Activated naive CD8-positive, alpha-beta T cell (primary cell): ENCODE data around the gene GDF2.

ENCODE experiments used
- H3K27ac Mint-ChIP-seq: one replicate; pipeline ENCODE4 v1.8.0; 2021; ENCODE audit warnings: mixed read lengths
- H3K27me3 Mint-ChIP-seq: one replicate; pipeline ENCODE4 v1.8.0; 2021; ENCODE audit warnings: mixed read lengths
- H3K36me3 Mint-ChIP-seq: one replicate; pipeline ENCODE4 v1.8.0; 2021; ENCODE audit warnings: mixed read lengths
- H3K4me1 Mint-ChIP-seq: one replicate; pipeline ENCODE4 v1.8.0; 2021; ENCODE audit warnings: low read depth, mixed read lengths
- H3K4me3 Mint-ChIP-seq: one replicate; pipeline ENCODE4 v1.8.0; 2021; ENCODE audit warnings: mild to moderate bottlenecking, mixed read lengths
- H3K9me3 Mint-ChIP-seq: one replicate; pipeline ENCODE4 v1.8.0; 2021; ENCODE audit warnings: low read depth, mixed read lengths

GDF2 gene

DNA sequence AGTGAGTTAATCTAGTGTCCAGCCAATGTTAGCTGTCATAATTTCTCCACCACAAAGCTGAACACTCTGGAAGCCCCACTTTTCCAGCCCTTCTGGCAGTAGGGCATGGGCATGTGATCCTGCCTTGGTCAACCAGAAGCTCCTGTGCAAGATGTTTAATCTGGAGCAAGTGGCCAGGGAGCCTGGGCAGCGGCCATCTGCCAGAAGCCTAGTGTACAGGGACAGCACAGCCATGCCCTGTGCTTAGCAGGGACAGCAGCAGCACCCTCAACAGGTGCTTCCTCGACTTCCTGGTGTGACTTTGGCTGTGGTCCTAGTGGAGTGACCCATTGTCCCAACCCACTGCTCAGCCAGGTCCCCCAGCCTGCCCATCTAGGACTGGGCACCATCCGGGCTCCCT lies 36.2 kb downstream of the GDF2 start:
- Mint-ChIP-seq H3K27me3 (no peaks in the 10 kb centered on the region), H3K4me1 (no peaks in the 10 kb centered on the region), H3K4me3 (no peak overlapping the region), H3K36me3 (no peaks in the 10 kb centered on the region), H3K9me3 (no peaks in the 10 kb centered on the region), H3K27ac (no peak overlapping the region)

DNA sequence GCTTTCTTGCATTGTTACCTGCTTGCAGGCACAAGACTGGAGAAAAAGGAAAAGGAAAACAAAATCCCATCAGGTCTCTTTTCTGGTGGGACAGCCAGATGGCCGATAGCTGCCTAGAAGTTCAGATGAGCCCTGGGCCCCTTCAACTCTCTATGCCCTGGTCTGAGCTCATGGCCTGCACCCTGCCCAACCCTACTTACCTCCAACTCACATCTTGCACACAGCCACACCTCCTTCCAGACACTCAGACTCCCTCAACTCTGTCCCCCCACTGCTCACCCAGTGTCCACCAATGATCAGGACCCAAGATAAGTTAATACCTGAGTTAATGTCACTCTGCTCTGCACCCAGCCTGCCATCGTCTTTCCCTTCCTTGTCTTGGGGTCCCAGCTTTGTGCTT lies 36.8 kb downstream of the GDF2 start:
- Mint-ChIP-seq H3K27ac (no peak overlapping the region), H3K4me3 (no peak overlapping the region), H3K27me3 (no peaks in the 10 kb centered on the region), H3K9me3 (no peaks in the 10 kb centered on the region), H3K4me1 (no peaks in the 10 kb centered on the region), H3K36me3 (no peaks in the 10 kb centered on the region)

DNA sequence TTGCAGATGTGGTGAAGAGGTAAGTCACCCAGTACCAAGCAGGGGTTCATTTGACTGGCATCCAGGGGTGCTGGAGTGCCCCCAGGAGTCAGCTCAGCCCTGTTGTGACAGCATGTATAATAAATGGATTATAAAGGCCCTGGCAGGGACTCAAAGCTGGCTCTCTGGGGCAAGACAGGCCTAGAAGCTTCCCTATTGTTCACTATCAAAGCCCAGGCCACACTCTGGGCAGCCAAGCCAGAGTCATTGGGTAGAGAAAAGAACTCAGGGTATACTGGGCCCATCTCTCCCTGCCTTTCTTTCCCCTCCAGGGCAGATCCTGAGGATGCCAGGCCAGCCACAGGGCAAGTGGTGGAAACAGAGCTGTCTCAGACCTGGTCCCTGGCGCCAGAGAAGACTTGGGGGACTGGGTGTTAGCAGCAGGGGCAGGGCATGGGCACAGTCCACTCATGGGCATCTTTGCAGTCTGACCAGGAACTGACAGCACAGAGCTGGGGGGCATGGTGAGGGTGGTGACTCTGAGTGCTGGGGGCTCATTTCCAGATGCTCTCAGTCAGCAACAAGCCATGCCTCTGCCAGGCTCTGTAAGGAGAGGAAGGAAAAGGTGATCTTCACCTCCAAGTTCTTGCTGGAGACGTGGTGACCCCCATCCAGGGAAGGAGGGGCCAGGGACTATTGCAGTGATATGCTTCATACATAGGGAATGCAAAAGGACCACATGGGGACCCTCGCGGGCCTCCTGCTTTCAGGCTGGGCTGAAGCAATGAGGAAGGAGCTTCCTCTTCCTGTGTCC lies 37.6 kb downstream of the GDF2 start:
- no peaks in the 10 kb centered on the region for H3K4me1 Mint-ChIP-seq
- no peaks in the 10 kb centered on the region for H3K36me3 Mint-ChIP-seq
- no peaks in the 10 kb centered on the region for H3K27me3 Mint-ChIP-seq
- H3K4me3 Mint-ChIP-seq: no peak overlapping the region
- H3K9me3 Mint-ChIP-seq: no peaks in the 10 kb centered on the region
- H3K27ac Mint-ChIP-seq: no peak overlapping the region

GRCh38 chr10:47360419-47361040 lies 38.3 kb downstream of the GDF2 start:
- H3K27me3 Mint-ChIP-seq: no peaks in the 10 kb centered on the region
- H3K9me3 Mint-ChIP-seq: no peaks in the 10 kb centered on the region
- no peak overlapping the region for H3K27ac Mint-ChIP-seq
- no peak overlapping the region for H3K4me3 Mint-ChIP-seq
- H3K36me3 Mint-ChIP-seq: no peaks in the 10 kb centered on the region
- H3K4me1 Mint-ChIP-seq: no peaks in the 10 kb centered on the region

- H3K27me3 Mint-ChIP-seq: no peaks in the 10 kb centered on the region
- H3K27ac Mint-ChIP-seq: no peak overlapping the region
- no peaks in the 10 kb centered on the region for H3K36me3 Mint-ChIP-seq
Measured at GRCh38 chr10:47361293-47361692, 39.0 kb downstream of the GDF2 start.

GRCh38 chr10:47362199-47362598 lies 39.9 kb downstream of the GDF2 start:
- H3K4me3 Mint-ChIP-seq: no peak overlapping the region
- no peak overlapping the region for H3K27ac Mint-ChIP-seq
- H3K36me3 Mint-ChIP-seq: no peaks in the 10 kb centered on the region
- H3K4me1 Mint-ChIP-seq: no peaks in the 10 kb centered on the region
- no peaks in the 10 kb centered on the region for H3K9me3 Mint-ChIP-seq
- no peaks in the 10 kb centered on the region for H3K27me3 Mint-ChIP-seq

More at GRCh38 chr10:47361293-47361692, 39.0 kb downstream of the GDF2 start:
- Mint-ChIP-seq H3K9me3 (no peaks in the 10 kb centered on the region), H3K4me3 (no peak overlapping the region), H3K4me1 (no peaks in the 10 kb centered on the region)

DNA sequence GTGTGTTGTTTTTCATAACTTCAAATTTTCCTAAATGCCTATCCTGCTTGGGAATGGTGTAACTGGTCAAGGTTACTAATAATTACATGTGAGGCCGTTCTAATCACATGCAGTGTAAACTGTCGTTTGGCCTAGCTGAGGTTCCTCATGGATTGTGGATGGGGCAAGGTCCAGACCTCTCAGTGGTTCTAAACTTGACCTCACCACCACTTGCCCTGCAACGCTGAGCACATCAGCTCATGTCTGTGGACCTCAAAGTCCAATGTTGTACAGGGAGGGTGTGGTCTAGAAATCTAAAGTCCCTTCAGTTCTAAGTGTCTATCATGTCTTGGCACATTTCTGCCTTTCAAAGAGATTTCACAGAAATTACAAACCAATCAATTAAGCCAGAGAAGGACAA lies 41.5 kb downstream of the GDF2 start:
- no peak overlapping the region for H3K4me3 Mint-ChIP-seq
- no peaks in the 10 kb centered on the region for H3K36me3 Mint-ChIP-seq
- H3K9me3 Mint-ChIP-seq: no peaks in the 10 kb centered on the region
- H3K4me1 Mint-ChIP-seq: no peaks in the 10 kb centered on the region
- no peaks in the 10 kb centered on the region for H3K27me3 Mint-ChIP-seq
- no peak overlapping the region for H3K27ac Mint-ChIP-seq

DNA sequence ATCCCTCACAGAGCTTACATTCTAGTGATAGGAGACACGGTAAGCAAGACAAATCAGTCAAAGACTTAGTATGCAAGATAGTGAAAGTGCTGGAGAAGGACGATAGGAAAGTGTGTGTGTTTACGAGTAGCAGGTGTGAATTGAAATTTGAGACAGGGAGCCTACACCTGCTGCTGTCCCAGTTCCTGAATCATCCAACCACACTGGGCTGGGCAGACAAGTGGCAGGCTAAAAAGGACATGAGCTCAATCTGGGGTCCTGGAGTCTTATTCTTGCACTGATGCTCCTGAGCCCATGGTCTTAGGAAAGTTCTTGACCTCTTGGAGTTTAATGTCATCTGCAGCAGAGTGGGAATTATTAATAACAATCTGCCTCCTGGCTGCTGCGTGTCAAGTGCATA lies 42.1 kb downstream of the GDF2 start:
- no peak overlapping the region for H3K4me3 Mint-ChIP-seq
- no peak overlapping the region for H3K27ac Mint-ChIP-seq
- H3K27me3 Mint-ChIP-seq: no peaks in the 10 kb centered on the region
- H3K36me3 Mint-ChIP-seq: no peaks in the 10 kb centered on the region
- H3K4me1 Mint-ChIP-seq: no peaks in the 10 kb centered on the region
- no peaks in the 10 kb centered on the region for H3K9me3 Mint-ChIP-seq

DNA sequence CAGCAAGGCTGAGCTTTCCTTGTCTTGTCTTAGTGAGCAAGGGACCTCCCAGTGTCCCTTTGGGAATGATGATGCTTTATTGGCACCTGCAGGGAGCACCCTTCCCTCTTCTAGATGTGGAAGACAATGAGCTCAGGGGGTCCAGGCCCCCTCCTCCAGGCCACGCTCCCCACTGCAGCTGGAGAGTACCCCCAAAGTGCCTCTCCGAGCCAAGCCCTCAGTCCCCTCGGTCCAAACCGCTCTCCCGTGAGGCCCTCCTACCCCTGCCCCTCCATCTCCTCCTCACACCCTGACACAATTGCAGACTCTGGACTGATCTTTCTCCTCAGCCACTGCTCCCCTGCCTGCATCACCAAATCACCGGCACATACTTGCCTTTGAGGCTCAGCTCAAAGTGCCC lies 42.7 kb downstream of the GDF2 start:
- no peaks in the 10 kb centered on the region for H3K36me3 Mint-ChIP-seq
- H3K4me3 Mint-ChIP-seq: no peak overlapping the region
- no peaks in the 10 kb centered on the region for H3K27me3 Mint-ChIP-seq
- H3K4me1 Mint-ChIP-seq: no peaks in the 10 kb centered on the region
- H3K9me3 Mint-ChIP-seq: no peaks in the 10 kb centered on the region
- H3K27ac Mint-ChIP-seq: no peak overlapping the region

DNA sequence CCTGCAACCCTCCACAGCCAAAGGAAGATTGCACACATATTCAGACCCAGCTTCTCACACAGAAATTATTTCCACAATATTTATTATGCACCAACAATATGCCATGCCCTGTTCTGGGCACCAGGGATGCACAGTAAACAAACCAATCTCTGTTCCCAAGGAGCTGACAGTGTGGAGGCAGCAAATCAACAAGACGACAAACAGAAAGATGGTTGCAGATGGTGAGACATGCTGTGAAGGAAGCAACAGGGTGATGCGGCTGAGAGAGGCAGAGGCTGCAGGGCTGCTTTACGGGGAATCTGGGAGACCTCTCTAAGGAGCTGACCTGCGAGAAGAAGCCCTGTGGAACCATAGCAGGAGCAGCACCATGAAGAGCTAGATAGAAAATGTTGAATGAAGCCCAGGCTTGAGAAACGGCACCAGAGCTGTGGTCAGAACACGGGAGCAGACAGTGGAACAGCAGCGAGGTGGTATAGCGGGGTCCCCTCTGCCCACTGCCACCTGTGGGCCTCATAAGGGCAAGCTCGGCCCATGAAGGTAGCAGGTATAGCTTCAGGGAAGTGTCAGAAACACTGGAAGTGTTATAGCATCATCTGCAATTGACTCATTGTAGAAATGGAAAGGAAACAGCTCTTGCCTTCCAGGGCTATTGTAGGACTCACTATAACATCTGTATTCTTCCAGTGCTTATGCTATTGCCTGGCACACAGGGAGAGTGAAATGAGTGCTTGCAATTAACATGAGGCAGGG lies 43.4 kb downstream of the GDF2 start:
- no peaks in the 10 kb centered on the region for H3K4me1 Mint-ChIP-seq
- H3K4me3 Mint-ChIP-seq: no peak overlapping the region
- H3K9me3 Mint-ChIP-seq: no peaks in the 10 kb centered on the region
- H3K36me3 Mint-ChIP-seq: no peaks in the 10 kb centered on the region
- H3K27me3 Mint-ChIP-seq: no peaks in the 10 kb centered on the region
- H3K27ac Mint-ChIP-seq: no peak overlapping the region

- no peaks in the 10 kb centered on the region for H3K36me3 Mint-ChIP-seq
- H3K27ac Mint-ChIP-seq: no peak overlapping the region
- no peaks in the 10 kb centered on the region for H3K27me3 Mint-ChIP-seq
- no peaks in the 10 kb centered on the region for H3K4me1 Mint-ChIP-seq
- H3K9me3 Mint-ChIP-seq: no peaks in the 10 kb centered on the region
- H3K4me3 Mint-ChIP-seq: no peak overlapping the region
Measured at GRCh38 chr10:47366181-47366631, 44.0 kb downstream of the GDF2 start.

DNA sequence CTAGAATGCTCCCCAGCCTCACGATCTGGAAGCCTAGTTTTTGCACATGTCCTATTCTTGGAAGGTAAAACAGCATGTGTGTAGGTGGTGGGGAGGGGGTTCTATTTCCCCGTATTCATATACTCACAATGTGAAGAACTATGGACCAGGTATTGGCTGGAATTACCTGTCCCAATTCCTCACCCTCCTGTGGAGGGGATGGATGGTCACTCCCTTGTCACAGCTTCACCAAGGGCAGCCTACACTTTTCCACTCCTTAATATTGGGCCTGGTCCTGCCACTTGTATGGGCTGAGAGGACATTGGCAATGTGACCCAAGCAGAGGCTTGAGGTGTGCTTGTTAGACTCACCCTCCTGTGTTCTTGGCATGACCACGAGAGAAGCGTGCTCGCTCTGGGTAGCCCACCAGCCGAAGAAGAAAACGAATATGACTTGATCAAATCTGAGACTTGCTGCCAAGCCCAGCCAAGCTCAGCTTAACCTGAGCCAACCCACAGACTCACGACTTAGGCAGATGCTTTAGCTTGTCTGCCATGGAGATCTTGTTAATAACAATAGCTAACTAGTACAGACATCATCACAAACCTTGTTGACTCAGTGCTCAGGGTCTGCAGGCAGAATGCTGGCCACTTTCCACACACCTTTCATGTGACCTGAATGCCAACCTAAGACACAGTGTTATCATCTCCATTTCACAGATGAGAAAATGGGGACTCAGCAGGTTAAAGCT lies 44.6 kb downstream of the GDF2 start:
- Mint-ChIP-seq H3K27ac (no peak overlapping the region), H3K4me1 (no peaks in the 10 kb centered on the region), H3K4me3 (no peak overlapping the region), H3K27me3 (no peaks in the 10 kb centered on the region), H3K9me3 (no peaks in the 10 kb centered on the region), H3K36me3 (no peaks in the 10 kb centered on the region)

- Mint-ChIP-seq H3K36me3 (no peaks in the 10 kb centered on the region), H3K9me3 (no peaks in the 10 kb centered on the region), H3K4me3 (no peak overlapping the region), H3K4me1 (peaks cover 2% of the 10 kb centered on the region), H3K27me3 (no peaks in the 10 kb centered on the region), H3K27ac (no peak overlapping the region)
Measured at GRCh38 chr10:47367646-47368045, 45.4 kb downstream of the GDF2 start.

GRCh38 chr10:47368431-47369180 lies 46.4 kb downstream of the GDF2 start:
- Mint-ChIP-seq H3K4me1 (peaks cover 4% of the 10 kb centered on the region), H3K27ac (no peak overlapping the region), H3K27me3 (no peaks in the 10 kb centered on the region), H3K9me3 (no peaks in the 10 kb centered on the region), H3K4me3 (no peak overlapping the region), H3K36me3 (no peaks in the 10 kb centered on the region)
